GM23248 (cell line): ENCODE results near the gene IQGAP2. TPM values are rescaled to one million over a fixed set of nuclear protein-coding genes. Genes with fewer than 3 reads are reported as not detected.
A peak's percentile ranks its signal among the peaks of the same experiment; 100 is the strongest.

ENCODE experiments used
- DNase-seq: peaks from one replicate; pipeline ENCODE4 v3.0.0-alpha.2; 2015
- H2AFZ ChIP-seq: fragments of 200-600 bp; sonication (generic); 2 replicates; pipeline ENCODE4 v1.6.1; 2016; ENCODE audit warnings: antibody characterized with exemption
- H3F3A ChIP-seq: fragments of 200-600 bp; sonication (generic); 2 replicates; pipeline ENCODE4 v1.6.1; 2016; ENCODE audit warnings: mild to moderate bottlenecking, antibody characterized with exemption, mixed run types; ENCODE audit not compliant: insufficient read depth
- H3K27ac ChIP-seq: fragments of 200-600 bp; sonication (generic); 2 replicates; pipeline ENCODE4 v1.5.1; 2016; ENCODE audit warnings: mild to moderate bottlenecking
- H3K27me3 ChIP-seq: fragments of 200-600 bp; sonication (generic); replicated peaks from 2 replicates; pipeline ENCODE4 v1.6.1; 2016; ENCODE audit warnings: mild to moderate bottlenecking; ENCODE audit not compliant: insufficient read depth
- H3K36me3 ChIP-seq: fragments of 200-600 bp; sonication (generic); 2 replicates; pipeline ENCODE4 v1.6.1; 2016; ENCODE audit warnings: low read depth, mild to moderate bottlenecking
- H3K4me1 ChIP-seq: fragments of 200-600 bp; sonication (generic); 2 replicates; pipeline ENCODE4 v1.6.1; 2016; ENCODE audit warnings: mild to moderate bottlenecking; ENCODE audit not compliant: insufficient read depth
- H3K4me2 ChIP-seq: fragments of 200-600 bp; sonication (generic); one replicate; pipeline ENCODE4 v1.6.1; 2016; ENCODE audit warnings: mild to moderate bottlenecking; ENCODE audit not compliant: unreplicated experiment
- H3K4me3 ChIP-seq: fragments of 200-600 bp; sonication (generic); 2 replicates; pipeline ENCODE4 v1.5.1; 2016; ENCODE audit warnings: mild to moderate bottlenecking
- H3K79me2 ChIP-seq: fragments of 200-600 bp; sonication (generic); 2 replicates; pipeline ENCODE4 v1.6.1; 2016; ENCODE audit warnings: mild to moderate bottlenecking; ENCODE audit not compliant: insufficient read depth
- H3K9ac ChIP-seq: fragments of 200-600 bp; sonication (generic); 2 replicates; pipeline ENCODE4 v1.6.1; 2016; ENCODE audit warnings: mild to moderate bottlenecking
- H3K9me2 ChIP-seq: fragments of 200-600 bp; sonication (generic); 2 replicates; pipeline ENCODE4 v1.6.1; 2016; ENCODE audit warnings: mixed run types, mild to moderate bottlenecking, moderate library complexity; ENCODE audit not compliant: insufficient read depth
- H3K9me3 ChIP-seq: fragments of 200-600 bp; sonication (generic); one replicate; pipeline ENCODE4 v1.6.1; 2017; ENCODE audit warnings: low read depth
- H4K20me1 ChIP-seq: fragments of 200-600 bp; sonication (generic); 2 replicates; pipeline ENCODE4 v1.6.0; 2016; ENCODE audit not compliant: insufficient read depth
- EZH2 ChIP-seq: fragments of 200-600 bp; sonication (generic); IDR thresholded peaks from 2 replicates; pipeline ENCODE4 v1.6.1; 2018; ENCODE audit warnings: antibody characterized with exemption, mild to moderate bottlenecking; ENCODE audit not compliant: insufficient read depth, poor library complexity, severe bottlenecking
- EZH2phosphoT487 ChIP-seq: fragments of 200-600 bp; sonication (generic); IDR thresholded peaks from 2 replicates; pipeline ENCODE4 v1.6.1; 2018; ENCODE audit warnings: antibody characterized with exemption, moderate library complexity, mild to moderate bottlenecking, low read depth; ENCODE audit not compliant: insufficient read depth
- WGBS, 2 experiments: methylation state at CpG; one replicate each; pipeline ENCODE4 v1.1.6; 2015 to 2017; ENCODE audit warnings: low lambda C conversion rate in 2 of 2, low coverage in 1 of 2; ENCODE audit errors: missing lambda C conversion rate in 2 of 2; 5-methylcytosine and 5-hydroxymethylcytosine counted together
- in situ Hi-C: fragments of 300-500 bp; cut with MboI; formaldehyde crosslinking; loops from 2 replicates; pipeline ENCODE4 v1.15.0; 2020
- polyA plus RNA-seq: library from polyadenylated mRNA; unstranded; fragments of >200 nt; fragmentation: Nextera tagmentation; extraction: Ambion mirVana; gene quantifications from 2 replicates; pipeline ENCODE4 v1.2.1, GENCODE V29; 2016
- total RNA-seq: library from RNA; depleted of rRNA; stranded (reverse); fragments of >200 nt; shearing (Covaris generic); gene quantifications from 2 replicates; pipeline ENCODE4 v1.2.3, GENCODE V29; 2014

IQGAP2 gene
- total and polyA plus RNA-seq, 2 experiments from 2014 or later = 0.11 TPM; not detected in 1

DNA sequence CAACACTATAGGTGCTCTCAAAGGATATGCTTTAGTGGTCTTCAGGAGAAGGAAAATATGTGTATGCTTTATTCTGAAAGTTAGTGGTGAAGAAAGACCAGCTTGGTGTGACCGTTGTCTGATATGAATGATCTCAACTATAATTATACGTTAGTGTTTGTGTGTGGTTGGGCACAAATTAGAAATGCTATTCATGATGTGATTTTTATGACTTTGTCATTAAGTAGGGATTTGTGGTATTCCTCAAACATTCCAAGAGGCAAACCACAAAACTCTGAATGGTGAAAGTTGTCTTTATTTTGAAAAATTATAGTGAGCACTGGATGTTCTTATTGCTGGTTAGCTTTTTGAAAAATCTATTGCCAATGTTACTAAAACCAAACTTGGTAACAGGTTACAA, 306.7 kb downstream of the IQGAP2 start:
- Histone ChIP-seq H3K27me3 (peaks cover 68% of the 10 kb centered on the region), H3K4me2 (peak overlapping the region; percentile 22), H4K20me1 (no peaks in the 10 kb centered on the region), H3K27ac (no peak overlapping the region), H3K79me2 (no peaks in the 10 kb centered on the region), H3F3A (peaks cover 20% of the 10 kb centered on the region), H3K9me3 (no peaks in the 10 kb centered on the region), H3K36me3 (no peaks in the 10 kb centered on the region), H3K9me2 (no peaks in the 10 kb centered on the region), H3K4me3 (no peak overlapping the region), H3K4me1 (peaks cover 14% of the 10 kb centered on the region), H2AFZ (no peak overlapping the region), H3K9ac (no peak overlapping the region)
- peak; percentile 52 for DNase-seq
- in situ Hi-C loops = no loop called here
- WGBS, 2 experiments = 0% methylated on average over 2 of the region's 2 CpGs
- TF ChIP-seq EZH2phosphoT487 (peak; percentile 100), EZH2 (no peak)

DNA sequence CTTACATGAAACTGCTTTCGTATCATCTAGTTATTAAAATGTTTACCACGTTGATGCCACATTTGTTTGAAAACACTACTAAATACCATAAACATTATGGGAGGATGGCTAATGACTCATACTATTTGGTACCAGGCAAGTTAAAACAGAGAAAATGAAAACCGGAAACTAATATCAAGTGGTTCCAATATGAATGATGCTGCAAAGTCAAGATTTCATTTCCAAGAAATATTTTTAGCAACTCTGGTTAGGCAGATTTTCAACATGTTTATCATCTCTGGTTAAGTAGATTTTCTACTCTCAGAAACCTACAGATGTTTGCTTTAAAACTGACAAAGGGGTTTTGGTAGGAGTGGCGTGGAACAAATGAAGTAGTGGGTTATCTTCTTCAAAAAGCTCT, 307.9 kb downstream of the IQGAP2 start:
- Histone ChIP-seq H4K20me1 (no peaks in the 10 kb centered on the region), H3F3A (peaks cover 20% of the 10 kb centered on the region), H3K4me2 (no peak overlapping the region), H3K36me3 (no peaks in the 10 kb centered on the region), H2AFZ (no peak overlapping the region), H3K9ac (no peak overlapping the region), H3K79me2 (no peaks in the 10 kb centered on the region), H3K27ac (no peak overlapping the region), H3K4me3 (no peak overlapping the region), H3K4me1 (peaks cover 14% of the 10 kb centered on the region), H3K27me3 (peaks cover 61% of the 10 kb centered on the region), H3K9me2 (no peaks in the 10 kb centered on the region), H3K9me3 (no peaks in the 10 kb centered on the region)
- DNase-seq = peak; percentile 54
- in situ Hi-C loops = no loop called here
- WGBS, 2 experiments = 30% methylated on average over 4 of the region's 4 CpGs
- TF ChIP-seq EZH2phosphoT487 (no peak), EZH2 (no peak)

DNA sequence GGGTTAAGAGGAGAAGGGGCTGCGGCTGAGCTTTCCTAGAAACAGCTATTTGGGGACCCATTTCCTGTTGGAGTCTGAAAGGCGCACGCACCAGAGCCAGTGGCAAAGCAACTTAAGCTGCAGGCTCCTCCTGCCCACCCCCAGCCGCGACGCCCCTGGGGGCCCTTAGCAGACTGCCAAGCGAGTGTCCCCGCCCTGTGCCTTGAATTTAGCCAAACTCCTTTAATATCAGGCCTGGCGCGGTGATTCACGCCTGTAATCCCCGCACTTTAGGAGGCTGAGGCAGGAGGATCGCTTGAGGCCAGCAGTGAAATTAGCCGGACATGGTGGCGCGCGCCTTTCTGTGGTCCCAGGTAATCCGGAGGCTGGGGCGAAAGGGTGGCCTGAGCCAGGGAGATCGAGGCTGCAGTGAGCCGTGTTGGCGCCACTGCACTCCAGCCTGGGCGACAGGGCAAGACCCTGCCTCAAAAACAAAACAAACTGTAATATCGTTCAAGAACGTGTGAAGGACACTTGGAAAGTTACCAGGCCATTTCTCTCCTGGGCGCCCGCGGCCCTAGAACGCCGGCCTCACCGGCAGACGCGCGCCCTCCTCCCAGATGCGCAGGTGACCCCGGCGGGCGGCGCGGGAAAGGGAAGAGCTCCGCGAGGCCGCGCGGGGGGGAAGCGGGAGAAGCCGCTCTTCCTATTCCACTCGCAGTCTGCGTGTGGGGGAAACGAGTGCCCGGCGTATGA, 311.8 kb downstream of the IQGAP2 start:
- in situ Hi-C loops = no loop called here
- Histone ChIP-seq H4K20me1 (no peaks in the 10 kb centered on the region), H3K36me3 (no peaks in the 10 kb centered on the region), H3K27me3 (peaks cover 28% of the 10 kb centered on the region), H3K4me1 (peaks cover 7% of the 10 kb centered on the region), H3K9me3 (no peaks in the 10 kb centered on the region), H2AFZ (peak overlapping the region; percentile 81), H3F3A (peaks cover 14% of the 10 kb centered on the region), H3K9ac (no peak overlapping the region; the same call in 1 of the 2 replicates), H3K4me3 (peak overlapping the region; percentile 87), H3K4me2 (peak overlapping the region; percentile 87), H3K79me2 (no peaks in the 10 kb centered on the region), H3K9me2 (no peaks in the 10 kb centered on the region), H3K27ac (no peak overlapping the region)
- TF ChIP-seq EZH2phosphoT487 (0 out of 2 replicates have a peak, but pooled peaks have one; percentile 65), EZH2 (no peak)
- DNase-seq = peak; percentile 27
- 19 to 21% methylated on average over 52 of the region's 52 CpGs for WGBS, 2 experiments

DNA sequence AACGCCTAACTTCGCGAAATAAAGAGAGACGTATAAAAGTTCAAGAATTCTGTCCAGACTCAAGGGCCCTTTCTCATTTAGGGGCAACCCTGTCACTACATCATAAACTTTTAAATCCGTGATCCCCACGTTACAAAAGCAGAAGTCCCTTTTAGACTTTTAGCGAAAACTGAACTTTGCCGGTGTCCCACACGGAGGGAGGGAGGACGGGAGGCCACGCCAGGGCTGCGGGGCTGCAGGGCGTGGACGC, 312.3 kb downstream of the IQGAP2 start:
- Histone ChIP-seq H3K79me2 (no peaks in the 10 kb centered on the region), H3K4me3 (peak overlapping the region; percentile 87), H3K4me1 (peaks cover 2% of the 10 kb centered on the region; the same call in 1 of the 2 replicates), H3K4me2 (peak overlapping the region; percentile 87), H3K27me3 (peaks cover 28% of the 10 kb centered on the region), H3K9me3 (no peaks in the 10 kb centered on the region), H3K27ac (no peak overlapping the region), H2AFZ (peak overlapping the region; percentile 81), H3K36me3 (no peaks in the 10 kb centered on the region), H3K9me2 (no peaks in the 10 kb centered on the region), H3K9ac (peak overlapping the region; percentile 67; the same call in 1 of the 2 replicates), H3F3A (peaks cover 10% of the 10 kb centered on the region; the same call in 1 of the 2 replicates), H4K20me1 (no peaks in the 10 kb centered on the region)
- WGBS, 2 experiments = 2 to 4% methylated on average over 14 of the region's 14 CpGs
- no peak for DNase-seq
- TF ChIP-seq EZH2phosphoT487 (0 out of 2 replicates have a peak, but pooled peaks have one; percentile 21), EZH2 (no peak)
- in situ Hi-C loops = no loop called here
